Fibroblast of skin of left quadriceps (primary cell): ENCODE data around the gene C1QTNF4.
"Not testable (repeated sequence)": the region's sequence is repeated elsewhere in the genome, so short reads cannot be mapped to it uniquely, and the experiment has no call there.

Experiments
- DNase-seq, 2 experiments: peaks; one replicate each; pipeline ENCODE4 v3.0.0-alpha.2; 2013; ENCODE audit warnings: low read depth in 2 of 2

Gene C1QTNF4

GRCh38 chr11:47593934-47594855 lies at the start of gene C1QTNF4:
Gene C1QTNF4 (minus strand): TSS chr11:47594411. CDS start chr11:47590810, 3,601 bp downstream.
- DNase-seq, result no peak

- DNase-seq, result peak; percentile 94
Measured at GRCh38 chr11:47642099-47642855, 48.1 kb upstream of the C1QTNF4 start, which contains the start of gene MTCH2. Gene MTCH2 (minus strand): TSS chr11:47642559. CDS start chr11:47642465, 94 bp downstream.

- DNase-seq, result no peak
Measured at GRCh38 chr11:47641600-47642098, 47.4 kb upstream of the C1QTNF4 start.

- not testable (repeated sequence) for DNase-seq
Measured at GRCh38 chr11:47640506-47640905, 46.3 kb upstream of the C1QTNF4 start.

- DNase-seq, result not testable (repeated sequence)
Measured at GRCh38 chr11:47636331-47636730, 42.1 kb upstream of the C1QTNF4 start.

GRCh38 chr11:47631473-47631872 lies 37.3 kb upstream of the C1QTNF4 start:
- DNase-seq, result no peak

- DNase-seq, result no peak
Measured at GRCh38 chr11:47628026-47628425, 33.8 kb upstream of the C1QTNF4 start.

GRCh38 chr11:47626234-47626633 lies 32.0 kb upstream of the C1QTNF4 start:
- DNase-seq, result no peak

- DNase-seq, result no peak
Measured at GRCh38 chr11:47620836-47621378, 26.7 kb upstream of the C1QTNF4 start.

GRCh38 chr11:47617417-47617809 lies 23.2 kb upstream of the C1QTNF4 start:
- DNase-seq, result peak; percentile 29 to 36

GRCh38 chr11:47616726-47617416 lies 22.7 kb upstream of the C1QTNF4 start:
- peak; percentile 51 to 56 for DNase-seq

- no peak for DNase-seq
Measured at GRCh38 chr11:47615249-47615648, 21.0 kb upstream of the C1QTNF4 start.

- no peak for DNase-seq
Measured at GRCh38 chr11:47611348-47611794, 17.2 kb upstream of the C1QTNF4 start.

- no peak for DNase-seq
Measured at GRCh38 chr11:47609675-47610074, 15.5 kb upstream of the C1QTNF4 start.

GRCh38 chr11:47607380-47607779 lies 13.2 kb upstream of the C1QTNF4 start:
- peak; percentile 63 to 66 for DNase-seq

- DNase-seq, result no peak
Measured at GRCh38 chr11:47606731-47607130, 12.5 kb upstream of the C1QTNF4 start.

GRCh38 chr11:47605921-47606320 lies 11.7 kb upstream of the C1QTNF4 start:
- no peak for DNase-seq

GRCh38 chr11:47603295-47603694 lies 9.1 kb upstream of the C1QTNF4 start:
- no peak for DNase-seq

GRCh38 chr11:47599902-47600301 lies 5.7 kb upstream of the C1QTNF4 start:
- no peak for DNase-seq

- no peak for DNase-seq
Measured at GRCh38 chr11:47595967-47596366, 1.8 kb upstream of the C1QTNF4 start.

- DNase-seq, result no peak
Measured at GRCh38 chr11:47595029-47595428, 818 bp upstream of the C1QTNF4 start.
